Measurements from ENCODE around the gene GRID1. TPM values are rescaled to one million over a fixed set of nuclear protein-coding genes. Genes with fewer than 3 reads are reported as not detected.

GRID1 gene
- total RNA-seq, 1 experiment from 2014 or later = 0.37 TPM

GRCh38 chr10:86104156-86104555, 262.4 kb downstream of the GRID1 start (continued):
- no peak for TF ChIP-seq E2F5 (CRISPR knock-in tag; IDR thresholded peaks at IDR 0.05)
- TF ChIP-seq USF1 (CRISPR knock-in tag; IDR thresholded peaks at IDR 0.05) = no peak
- no peak for TF ChIP-seq MAX (CRISPR knock-in tag; IDR thresholded peaks at IDR 0.05)
- TF ChIP-seq PRDM15 (CRISPR knock-in tag; IDR thresholded peaks at IDR 0.05) = no peak
- no peak for TF ChIP-seq HMGXB4 (CRISPR knock-in tag; IDR thresholded peaks at IDR 0.05)

GRCh38 chr10:86103391-86104101, 263.0 kb downstream of the GRID1 start:
- ChIA-PET CTCF (interaction anchor here (0.6 to 1.4 kb wide), 7 partner anchors 13 to 689 kb away, joined by 3 to 5 read pairs (median 3); no protein-coding TSS in a partner anchor), POLR2A (no interaction called here)
- Mint-ChIP-seq H3K27ac (no peak overlapping the region), H3K27me3 (ENCODE audit: low read depth) (no peaks in the 10 kb centered on the region), H3K36me3 (no peaks in the 10 kb centered on the region), H3K4me3 (no peak overlapping the region), H3K4me1 (no peaks in the 10 kb centered on the region), H3K9me3 (0 out of 2 replicates have a peak, but pooled peaks cover 4% of the 10 kb centered on the region)
- no peak for TF ChIP-seq PRRX2 (CRISPR knock-in tag; IDR thresholded peaks at IDR 0.05)
- TF ChIP-seq ZNF219 (CRISPR knock-in tag; IDR thresholded peaks at IDR 0.05; ENCODE audit: borderline replicate concordance) = no peak
- no peak for TF ChIP-seq ATF1 (CRISPR knock-in tag; IDR thresholded peaks at IDR 0.05)
- TF ChIP-seq JAZF1 (CRISPR knock-in tag; IDR thresholded peaks at IDR 0.05) = no peak
- no peak for TF ChIP-seq NFATC4 (CRISPR knock-in tag; IDR thresholded peaks at IDR 0.05)
- TF ChIP-seq JUN (CRISPR knock-in tag; IDR thresholded peaks at IDR 0.05) = no peak
- peak; percentile 77 for ATAC-seq
- DNase-seq (ENCODE audit: low spot score) = no peak

GRCh38 chr10:86102451-86102850, 264.1 kb downstream of the GRID1 start:
- Mint-ChIP-seq H3K4me1 (no peaks in the 10 kb centered on the region), H3K27me3 (ENCODE audit: low read depth) (no peaks in the 10 kb centered on the region), H3K9me3 (0 out of 2 replicates have a peak, but pooled peaks cover 4% of the 10 kb centered on the region), H3K36me3 (no peaks in the 10 kb centered on the region), H3K4me3 (no peak overlapping the region), H3K27ac (no peak overlapping the region)
- POLR2A ChIA-PET = no interaction called here
- ATAC-seq = no peak
- CTCF ChIA-PET = interaction anchor here (0.7 to 1.2 kb wide), 3 partner anchors 12 to 25 kb away, joined by 3 read pairs; no protein-coding TSS in a partner anchor
- no peak for DNase-seq (ENCODE audit: low spot score)
- no peak for TF ChIP-seq FOXP4 (CRISPR knock-in tag; IDR thresholded peaks at IDR 0.05)
- no peak for TF ChIP-seq E2F1 (CRISPR knock-in tag; IDR thresholded peaks at IDR 0.05)
- no peak for TF ChIP-seq HMGA2 (CRISPR knock-in tag; IDR thresholded peaks at IDR 0.05)
- TF ChIP-seq RELA (CRISPR knock-in tag; IDR thresholded peaks at IDR 0.05; ENCODE audit: borderline replicate concordance) = no peak
- no peak for TF ChIP-seq E2F4 (CRISPR knock-in tag; IDR thresholded peaks at IDR 0.05; ENCODE audit: borderline replicate concordance, low read depth)
- TF ChIP-seq GRHL2 (CRISPR knock-in tag; IDR thresholded peaks at IDR 0.05; ENCODE audit: insufficient replicate concordance, severe bottlenecking) = no peak
- no peak for TF ChIP-seq TEAD1 (CRISPR knock-in tag; IDR thresholded peaks at IDR 0.05)
- TF ChIP-seq MAX (CRISPR knock-in tag; IDR thresholded peaks at IDR 0.05) = no peak
- no peak for TF ChIP-seq GABPB1 (CRISPR knock-in tag; IDR thresholded peaks at IDR 0.05)

All from WTC11 (cell line).